ENCODE data around the gene SYTL3. TPM values are rescaled to one million over a fixed set of nuclear protein-coding genes. Genes with fewer than 3 reads are reported as not detected.

The SYTL3 gene
- total RNA-seq, 1 experiment from 2014 or later, result 0.09 TPM

DNA sequence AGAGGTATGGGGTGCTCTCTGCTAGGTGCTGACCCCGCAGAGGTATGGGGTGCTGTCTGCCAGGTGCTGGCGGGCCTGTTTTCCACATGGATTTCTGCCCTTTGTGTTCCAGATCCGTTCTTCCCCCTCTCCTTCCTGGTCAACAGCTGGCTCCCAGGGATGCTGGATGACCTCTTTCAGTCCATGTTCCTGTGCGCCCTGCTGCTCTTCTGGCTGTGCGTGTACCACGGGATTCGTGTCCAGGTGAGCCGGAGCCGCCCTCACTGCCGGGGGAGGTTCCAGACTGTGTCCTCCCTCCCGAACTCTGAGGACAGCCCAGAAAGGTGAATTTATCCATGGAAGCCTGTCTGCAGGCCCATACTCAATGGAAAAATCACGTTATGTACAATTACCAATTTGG, 41.6 kb upstream of the SYTL3 start:
- Histone ChIP-seq H3K79me1 (ENCODE audit: insufficient read depth, low read depth, low read length, poor library complexity, severe bottlenecking) (no peaks in the 10 kb centered on the region), H2BK12ac (ENCODE audit: insufficient read length, low read depth, low read length) (no peak overlapping the region), H3K23ac (ENCODE audit: insufficient read length, low read depth, low read length) (no peak overlapping the region), H2BK15ac (ENCODE audit: low read depth, low read length) (no peak overlapping the region), H3T11ph (ENCODE audit: low read length) (no peak overlapping the region), H3K4ac (ENCODE audit: low read depth, low read length) (no peak overlapping the region), H4K5ac (ENCODE audit: insufficient read length, low read depth, low read length) (no peak overlapping the region), H3K4me2 (ENCODE audit: insufficient read depth, insufficient read length, low read length) (no peak overlapping the region), H3K9me3 (ENCODE audit: control insufficient read depth, low read depth, low read length) (no peaks in the 10 kb centered on the region), H3K56ac (ENCODE audit: insufficient read length, low read depth, low read length) (no peak overlapping the region), H2AK5ac (ENCODE audit: insufficient read length, low read length) (no peak overlapping the region), H2BK5ac (ENCODE audit: insufficient read length, low read length) (no peak overlapping the region), H3K14ac (ENCODE audit: insufficient read depth, low read length) (no peak overlapping the region), H2BK20ac (ENCODE audit: low read depth, low read length, poor library complexity, severe bottlenecking) (no peak overlapping the region), H4K91ac (ENCODE audit: insufficient read length, low read depth, low read length) (no peak overlapping the region), H2BK120ac (ENCODE audit: low read depth, low read length, poor library complexity, severe bottlenecking) (no peak overlapping the region), H2AFZ (ENCODE audit: low read length) (no peak overlapping the region), H3K23me2 (ENCODE audit: insufficient read length, low read depth, low read length, poor library complexity, severe bottlenecking) (no peaks in the 10 kb centered on the region), H3K9ac (ENCODE audit: extremely low read depth, insufficient read length, low read length) (no peak overlapping the region), H3K79me2 (ENCODE audit: insufficient read depth, low read length) (no peaks in the 10 kb centered on the region), H4K8ac (replicated peaks; ENCODE audit: insufficient read length, low read depth, low read length) (no peak overlapping the region), H3K18ac (ENCODE audit: insufficient read length, low read depth, low read length) (no peak overlapping the region), H3K27ac (ENCODE audit: insufficient read length, low read depth, low read length) (no peak overlapping the region), H3K27me3 (ENCODE audit: insufficient read depth, low read length) (no peaks in the 10 kb centered on the region), H4K20me1 (ENCODE audit: control insufficient read depth, insufficient read depth, insufficient read length) (no peaks in the 10 kb centered on the region), H3K4me1 (ENCODE audit: insufficient read depth, low read length) (peaks cover 8% of the 10 kb centered on the region; the same call in 1 of the 2 replicates)
- DNase-seq, result no peak
- peaks cover 37 to 61% (median 50%) of the 10 kb centered on the region in 3 experiments for H3K36me3 Mint-ChIP-seq (ENCODE audit: insufficient read depth in 1 of 3, low read depth in 3 of 3)
- H3K4me3 Mint-ChIP-seq, result no peak overlapping the region
- no peaks in the 10 kb centered on the region for H3K27me3 Mint-ChIP-seq (ENCODE audit: low read depth)
- no CpG with 5 or more reads among the region's 12 CpGs for WGBS (ENCODE audit: extremely low coverage, insufficient read length, low lambda C conversion rate)
- H3K27ac Mint-ChIP-seq, result no peak overlapping the region; a peak in 2 of 7 replicates
- peaks cover 19 to 22% of the 10 kb centered on the region in 2 experiments for H3K4me1 Mint-ChIP-seq
- TF ChIP-seq, protein P1, sequence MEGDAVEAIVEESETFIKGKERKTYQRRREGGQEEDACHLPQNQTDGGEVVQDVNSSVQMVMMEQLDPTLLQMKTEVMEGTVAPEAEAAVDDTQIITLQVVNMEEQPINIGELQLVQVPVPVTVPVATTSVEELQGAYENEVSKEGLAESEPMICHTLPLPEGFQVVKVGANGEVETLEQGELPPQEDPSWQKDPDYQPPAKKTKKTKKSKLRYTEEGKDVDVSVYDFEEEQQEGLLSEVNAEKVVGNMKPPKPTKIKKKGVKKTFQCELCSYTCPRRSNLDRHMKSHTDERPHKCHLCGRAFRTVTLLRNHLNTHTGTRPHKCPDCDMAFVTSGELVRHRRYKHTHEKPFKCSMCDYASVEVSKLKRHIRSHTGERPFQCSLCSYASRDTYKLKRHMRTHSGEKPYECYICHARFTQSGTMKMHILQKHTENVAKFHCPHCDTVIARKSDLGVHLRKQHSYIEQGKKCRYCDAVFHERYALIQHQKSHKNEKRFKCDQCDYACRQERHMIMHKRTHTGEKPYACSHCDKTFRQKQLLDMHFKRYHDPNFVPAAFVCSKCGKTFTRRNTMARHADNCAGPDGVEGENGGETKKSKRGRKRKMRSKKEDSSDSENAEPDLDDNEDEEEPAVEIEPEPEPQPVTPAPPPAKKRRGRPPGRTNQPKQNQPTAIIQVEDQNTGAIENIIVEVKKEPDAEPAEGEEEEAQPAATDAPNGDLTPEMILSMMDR (conservative IDR thresholded peaks at IDR 0.05), result no peak
- H3K9me3 Mint-ChIP-seq, result no peaks in the 10 kb centered on the region

Data from H9 (cell line).